ENCODE data around the gene NBPF1. TPM values are rescaled to one million over a fixed set of nuclear protein-coding genes. Genes with fewer than 3 reads are reported as not detected.
"Not testable (repeated sequence)": the region's sequence is repeated elsewhere in the genome, so short reads cannot be mapped to it uniquely, and the experiment has no call there.

The NBPF1 gene
- total RNA-seq, 2 experiments from 2014 or later = 15.0 to 15.9 TPM

DNA sequence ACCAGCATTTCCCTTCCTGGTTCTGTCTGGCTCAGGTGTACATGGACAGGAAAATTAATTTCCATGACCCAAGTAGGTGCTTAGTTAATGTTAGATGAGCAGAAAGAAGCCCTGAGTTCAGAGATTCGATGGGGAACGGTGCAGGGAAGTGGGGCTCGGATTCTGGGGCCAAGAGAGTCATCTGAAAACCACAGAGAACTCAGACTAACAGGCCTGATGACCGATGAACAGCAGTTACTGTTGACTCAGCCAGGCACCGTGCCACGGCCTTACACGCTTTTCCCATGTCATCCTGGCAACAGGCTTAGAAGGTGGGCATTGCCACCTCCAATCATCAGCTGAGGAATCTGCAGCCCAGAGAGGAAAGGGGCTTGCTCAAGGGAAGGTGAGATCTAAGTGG, 10.0 kb upstream of the NBPF1 start:
- H3K27ac ChIP-seq (ENCODE audit: low read depth in 1 of 2, low read length in 2 of 2); H3K27me3 Mint-ChIP-seq; H3K27me3 ChIP-seq (ENCODE audit: control insufficient read depth in 1 of 2, insufficient read depth in 2 of 2, low read length in 2 of 2); H3K4me1 ChIP-seq (ENCODE audit: insufficient read depth, low read length); ATAC-seq (ENCODE audit: poor library complexity); H3K4me3 ChIP-seq (ENCODE audit: low read length); H3K4me1 Mint-ChIP-seq (ENCODE audit: low read depth); intact Hi-C loops (cut with DNase I, micrococcal nuclease); H3K9me3 ChIP-seq (ENCODE audit: control insufficient read depth in 1 of 2, insufficient read depth in 1 of 2, low read length in 2 of 2); H3K27ac Mint-ChIP-seq; H3K9me3 Mint-ChIP-seq; H3K4me3 Mint-ChIP-seq; CTCF ChIA-PET: not testable (repeated sequence)
- peaks cover 63% of the 10 kb centered on the region for H3K36me3 ChIP-seq (ENCODE audit: insufficient read depth, low read length)
- POLR2A ChIA-PET = interaction anchor here (1.3 kb wide), 1 partner anchor 10 kb away, joined by 7 read pairs; the partner anchor contains the start of gene NBPF1
- H3K36me3 Mint-ChIP-seq (ENCODE audit: low read depth) = peaks cover 14% of the 10 kb centered on the region
- DNase-seq = peak in 3 of 14 experiments; percentile 7 to 33 (median 28)

DNA sequence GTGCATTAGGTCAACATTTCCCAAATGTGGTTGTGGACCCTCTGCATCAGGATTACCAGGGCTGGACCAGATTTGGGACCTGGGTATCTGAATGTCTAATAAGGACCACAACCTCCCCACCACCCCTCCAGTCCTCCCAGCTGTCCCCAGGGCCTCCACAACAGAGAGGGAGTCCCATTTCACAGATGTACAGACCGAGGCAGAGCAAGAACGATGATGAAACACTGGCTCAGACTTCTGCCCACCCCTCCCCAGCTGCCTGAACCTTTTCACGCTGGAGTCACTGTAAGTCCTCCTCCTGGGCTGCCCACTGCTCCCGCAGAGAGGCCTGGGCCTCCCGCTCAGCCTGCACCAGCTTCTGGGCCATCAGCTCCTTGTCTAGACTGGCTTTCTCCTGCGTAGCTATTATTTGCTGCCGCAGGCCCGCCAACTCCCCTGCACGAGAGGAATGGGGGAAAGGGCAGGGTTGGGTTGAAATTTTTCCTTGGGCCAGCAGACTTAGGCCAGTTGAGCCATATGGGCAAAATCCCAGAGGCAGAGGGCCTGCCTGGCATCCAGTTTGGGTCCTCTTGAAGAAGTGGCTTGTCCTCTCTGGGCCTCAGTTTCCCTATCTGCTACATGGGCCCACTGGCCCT, 8.4 kb upstream of the NBPF1 start:
- H3K4me3 Mint-ChIP-seq; H3K27ac Mint-ChIP-seq; H3K27me3 ChIP-seq (ENCODE audit: control insufficient read depth in 1 of 2, insufficient read depth in 2 of 2, low read length in 2 of 2); H3K9me3 ChIP-seq (ENCODE audit: control insufficient read depth in 1 of 2, insufficient read depth in 1 of 2, low read length in 2 of 2); H3K27me3 Mint-ChIP-seq; ATAC-seq (ENCODE audit: poor library complexity); H3K4me3 ChIP-seq (ENCODE audit: low read length); H3K9me3 Mint-ChIP-seq; H3K27ac ChIP-seq (ENCODE audit: low read depth in 1 of 2, low read length in 2 of 2); H3K4me1 Mint-ChIP-seq (ENCODE audit: low read depth); H3K36me3 Mint-ChIP-seq (ENCODE audit: low read depth); H3K4me1 ChIP-seq (ENCODE audit: insufficient read depth, low read length): not testable (repeated sequence)
- peaks cover 59% of the 10 kb centered on the region for H3K36me3 ChIP-seq (ENCODE audit: insufficient read depth, low read length)
- intact Hi-C loops (cut with DNase I, micrococcal nuclease) = loop anchor here in 1 of 2 experiments (1.0 kb wide), 1 partner anchor 330 kb away; no protein-coding TSS in a partner anchor
- peak in 2 of 14 experiments; percentile 34 to 41 for DNase-seq
- ChIA-PET POLR2A (interaction anchor here (1.0 to 1.3 kb wide), 2 partner anchors 9 to 330 kb away, joined by 3 to 7 read pairs; partner anchors contain the start of gene NBPF1), CTCF (interaction anchor here (1.0 to 2.1 kb wide), 6 partner anchors 9 to 23 kb away, joined by 3 to 6 read pairs (median 5); no protein-coding TSS in a partner anchor)

DNA sequence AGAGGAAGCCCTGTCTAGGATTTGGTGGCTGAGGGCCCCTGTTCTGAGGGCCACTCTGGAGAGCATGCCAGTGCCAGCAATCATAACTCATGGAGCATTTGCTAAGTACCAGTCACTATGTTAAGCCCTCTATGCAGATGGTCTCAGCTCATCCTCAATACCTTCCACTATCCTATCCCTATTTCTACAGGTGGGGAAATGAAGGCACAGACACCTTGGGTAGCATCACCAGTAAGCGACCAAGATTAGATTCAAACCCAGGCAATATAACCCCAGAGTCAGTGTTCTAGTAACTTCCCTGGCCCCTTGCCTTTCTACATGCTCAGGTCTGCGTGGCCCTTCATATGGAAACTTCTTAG, 7.9 kb upstream of the NBPF1 start:
- H3K4me3 ChIP-seq (ENCODE audit: low read length) = no peak overlapping the region
- H3K27ac ChIP-seq (ENCODE audit: low read depth in 1 of 2, low read length in 2 of 2) = no peak overlapping the region
- H3K9me3 ChIP-seq (ENCODE audit: control insufficient read depth in 1 of 2, insufficient read depth in 1 of 2, low read length in 2 of 2) = no peaks in the 10 kb centered on the region
- intact Hi-C loops (cut with DNase I, micrococcal nuclease) = loop anchor here in 1 of 2 experiments (1.0 kb wide), 1 partner anchor 330 kb away; no protein-coding TSS in a partner anchor
- Mint-ChIP-seq H3K4me1 (ENCODE audit: low read depth) (no peaks in the 10 kb centered on the region), H3K9me3 (no peaks in the 10 kb centered on the region), H3K4me3 (no peak overlapping the region), H3K27ac (no peak overlapping the region), H3K36me3 (ENCODE audit: low read depth) (no peaks in the 10 kb centered on the region), H3K27me3 (no peaks in the 10 kb centered on the region)
- DNase-seq (peak in 1 of 14 experiments; percentile 33), ATAC-seq (ENCODE audit: poor library complexity) (no peak)
- TF ChIP-seq, protein P1, sequence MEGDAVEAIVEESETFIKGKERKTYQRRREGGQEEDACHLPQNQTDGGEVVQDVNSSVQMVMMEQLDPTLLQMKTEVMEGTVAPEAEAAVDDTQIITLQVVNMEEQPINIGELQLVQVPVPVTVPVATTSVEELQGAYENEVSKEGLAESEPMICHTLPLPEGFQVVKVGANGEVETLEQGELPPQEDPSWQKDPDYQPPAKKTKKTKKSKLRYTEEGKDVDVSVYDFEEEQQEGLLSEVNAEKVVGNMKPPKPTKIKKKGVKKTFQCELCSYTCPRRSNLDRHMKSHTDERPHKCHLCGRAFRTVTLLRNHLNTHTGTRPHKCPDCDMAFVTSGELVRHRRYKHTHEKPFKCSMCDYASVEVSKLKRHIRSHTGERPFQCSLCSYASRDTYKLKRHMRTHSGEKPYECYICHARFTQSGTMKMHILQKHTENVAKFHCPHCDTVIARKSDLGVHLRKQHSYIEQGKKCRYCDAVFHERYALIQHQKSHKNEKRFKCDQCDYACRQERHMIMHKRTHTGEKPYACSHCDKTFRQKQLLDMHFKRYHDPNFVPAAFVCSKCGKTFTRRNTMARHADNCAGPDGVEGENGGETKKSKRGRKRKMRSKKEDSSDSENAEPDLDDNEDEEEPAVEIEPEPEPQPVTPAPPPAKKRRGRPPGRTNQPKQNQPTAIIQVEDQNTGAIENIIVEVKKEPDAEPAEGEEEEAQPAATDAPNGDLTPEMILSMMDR (IDR thresholded peaks at IDR 0.05) = peak; percentile 32
- CTCF ChIA-PET = interaction anchor here (0.7 to 2.1 kb wide), 9 partner anchors 9 to 269 kb away, joined by 3 to 6 read pairs (median 4); partner anchors contain the start of gene FBXO42
- H3K36me3 ChIP-seq (ENCODE audit: insufficient read depth, low read length) = peaks cover 55% of the 10 kb centered on the region
- H3K27me3 ChIP-seq (ENCODE audit: control insufficient read depth in 1 of 2, insufficient read depth in 2 of 2, low read length in 2 of 2) = no peaks in the 10 kb centered on the region
- POLR2A ChIA-PET = interaction anchor here (0.9 to 1.0 kb wide), 3 partner anchors 9 to 283 kb away, joined by 3 to 5 read pairs (median 4); partner anchors contain the start of gene FBXO42
- H3K4me1 ChIP-seq (ENCODE audit: insufficient read depth, low read length) = no peaks in the 10 kb centered on the region

DNA sequence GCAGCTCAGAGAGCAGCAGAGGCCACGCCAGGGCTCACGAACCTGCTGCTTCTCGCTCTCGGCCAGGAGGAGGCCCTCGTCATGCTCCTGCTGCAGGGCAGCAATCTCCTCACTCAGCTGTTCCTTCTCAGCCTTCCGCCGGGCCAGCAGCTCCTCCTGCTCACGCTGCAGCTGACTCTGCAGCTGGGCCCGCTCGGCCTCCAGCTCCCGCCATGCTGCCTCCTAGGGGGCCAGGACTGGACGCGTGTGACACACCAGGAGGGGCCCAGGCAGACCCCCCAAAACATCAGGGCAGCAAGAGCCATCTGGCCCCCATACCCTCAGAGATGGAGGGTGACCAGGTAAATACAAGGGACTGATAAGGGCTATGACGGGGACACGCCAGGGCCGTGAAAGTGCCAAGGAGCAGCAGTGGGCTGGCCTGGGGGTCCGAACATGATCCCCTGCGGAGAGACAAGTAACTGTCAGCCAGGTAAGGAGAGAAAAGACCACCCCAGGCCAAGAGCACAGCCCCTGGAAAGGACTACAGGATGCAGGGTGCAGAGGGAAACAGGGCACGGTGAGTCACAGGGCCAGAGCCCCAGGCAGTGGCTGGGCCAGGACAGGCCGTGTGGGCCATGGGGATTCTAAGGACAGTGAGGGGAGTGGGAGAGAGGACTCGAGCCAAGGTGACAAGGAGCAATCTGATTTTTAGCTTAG, 6.6 kb upstream of the NBPF1 start:
- H3K36me3 ChIP-seq (ENCODE audit: insufficient read depth, low read length) = peaks cover 44% of the 10 kb centered on the region
- H3K4me3 ChIP-seq (ENCODE audit: low read length); H3K4me3 Mint-ChIP-seq; ATAC-seq (ENCODE audit: poor library complexity); H3K4me1 ChIP-seq (ENCODE audit: insufficient read depth, low read length); H3K36me3 Mint-ChIP-seq (ENCODE audit: low read depth); H3K27me3 ChIP-seq (ENCODE audit: control insufficient read depth in 1 of 2, insufficient read depth in 2 of 2, low read length in 2 of 2); H3K4me1 Mint-ChIP-seq (ENCODE audit: low read depth); H3K9me3 Mint-ChIP-seq; H3K9me3 ChIP-seq (ENCODE audit: control insufficient read depth in 1 of 2, insufficient read depth in 1 of 2, low read length in 2 of 2); H3K27ac ChIP-seq (ENCODE audit: low read depth in 1 of 2, low read length in 2 of 2); H3K27ac Mint-ChIP-seq; H3K27me3 Mint-ChIP-seq: not testable (repeated sequence)
- CTCF ChIA-PET = interaction anchor here (0.9 to 2.1 kb wide), 4 partner anchors 11 to 268 kb away, joined by 3 to 5 read pairs (median 4); partner anchors contain the start of gene FBXO42
- peak in 2 of 14 experiments; percentile 37 to 38 for DNase-seq
- intact Hi-C loops (cut with DNase I, micrococcal nuclease) = loop anchor here in 1 of 2 experiments (5.0 to 10.0 kb wide), 4 partner anchors 125 to 322 kb away; partner anchors contain the start of genes CROCC and SZRD1
- POLR2A ChIA-PET = interaction anchor here (0.9 kb wide), 1 partner anchor 285 kb away, joined by 4 read pairs; no protein-coding TSS in a partner anchor
